Right forelimb (tissue), 1 donor: ENCODE measurements around the gene ITGA1.
A peak's percentile ranks its signal among the peaks of the same experiment; 100 is the strongest.
"Not testable (repeated sequence)": the region's sequence is repeated elsewhere in the genome, so short reads cannot be mapped to it uniquely, and the experiment has no call there.

ENCODE experiments used
- DNase-seq: peaks from one replicate; pipeline ENCODE4 v3.0.0-alpha.2; 2018

Gene ITGA1

GRCh38 chr5:52802974-52803336, 15.2 kb downstream of the ITGA1 start:
- DNase-seq, result no peak

- no peak for DNase-seq
Observed at GRCh38 chr5:52804387-52804791, 16.7 kb downstream of the ITGA1 start.

DNA sequence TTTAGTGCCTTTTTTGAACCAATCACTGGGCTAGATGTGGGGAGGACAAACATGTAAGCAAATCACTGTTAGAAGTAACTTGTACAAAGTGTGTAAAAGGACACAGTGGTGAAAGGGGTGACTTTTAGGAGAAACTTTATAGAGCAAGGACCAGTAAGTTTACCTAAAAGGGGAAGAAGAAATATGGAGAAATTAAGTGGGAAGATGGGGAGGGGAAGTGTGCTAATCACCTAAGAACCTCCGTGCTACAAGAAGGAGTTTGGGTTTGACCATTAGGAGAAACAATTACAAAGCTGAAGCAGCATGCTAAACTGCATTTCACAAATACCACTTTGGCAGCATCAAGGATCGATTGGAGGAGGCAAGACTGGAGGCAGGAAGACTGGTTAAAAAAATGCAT, 17.3 kb downstream of the ITGA1 start:
- DNase-seq, result no peak

GRCh38 chr5:52805615-52806014, 17.9 kb downstream of the ITGA1 start:
- no peak for DNase-seq

GRCh38 chr5:52807037-52807436, 19.3 kb downstream of the ITGA1 start:
- DNase-seq, result no peak

DNA sequence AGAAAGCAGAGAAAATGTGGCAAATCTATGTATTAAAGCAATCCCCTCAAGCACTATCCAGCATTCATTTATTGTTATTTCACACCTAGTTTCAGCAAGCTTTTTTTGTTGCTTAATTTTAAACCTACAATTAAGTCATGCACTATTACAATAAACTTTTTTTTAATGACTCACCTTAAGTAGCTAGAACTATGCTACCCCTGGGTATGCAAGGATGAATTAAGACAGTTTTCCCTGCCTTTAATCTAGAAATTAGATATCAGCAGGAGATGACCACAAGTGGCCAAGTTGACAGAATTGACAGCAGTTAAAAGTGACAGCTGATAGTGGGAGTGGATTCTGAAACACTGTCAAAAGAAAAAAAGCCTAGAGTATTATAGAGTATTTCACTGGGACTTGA, 20.0 kb downstream of the ITGA1 start:
- DNase-seq, result no peak

DNA sequence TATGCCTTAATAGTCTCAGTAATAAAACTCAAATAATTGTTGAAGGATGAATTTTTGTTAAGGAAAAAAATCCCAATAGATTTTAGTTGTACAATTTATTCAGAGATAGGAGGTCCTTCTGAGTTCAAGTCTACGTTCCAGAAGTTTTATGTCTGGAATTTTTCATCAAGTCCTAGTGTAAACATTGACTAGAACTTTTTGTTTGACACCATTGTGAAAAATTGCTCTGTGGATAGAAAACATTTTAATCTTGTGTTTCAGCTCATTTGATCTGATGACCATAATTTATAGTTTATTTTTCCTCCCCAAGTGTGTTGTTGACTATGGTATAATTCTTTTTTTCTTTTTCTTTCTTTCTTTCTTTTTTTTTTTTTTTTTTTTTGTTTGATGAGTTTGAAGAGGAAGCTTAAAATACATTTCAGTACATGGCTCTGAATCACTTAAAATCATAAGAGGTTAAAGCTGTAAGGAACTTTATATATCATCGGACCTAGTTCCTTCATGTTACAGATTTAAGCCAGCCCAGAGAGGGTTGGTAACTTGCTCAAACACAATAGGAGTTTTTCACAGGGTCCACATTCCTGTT, 20.7 kb downstream of the ITGA1 start:
- DNase-seq, result no peak

DNA sequence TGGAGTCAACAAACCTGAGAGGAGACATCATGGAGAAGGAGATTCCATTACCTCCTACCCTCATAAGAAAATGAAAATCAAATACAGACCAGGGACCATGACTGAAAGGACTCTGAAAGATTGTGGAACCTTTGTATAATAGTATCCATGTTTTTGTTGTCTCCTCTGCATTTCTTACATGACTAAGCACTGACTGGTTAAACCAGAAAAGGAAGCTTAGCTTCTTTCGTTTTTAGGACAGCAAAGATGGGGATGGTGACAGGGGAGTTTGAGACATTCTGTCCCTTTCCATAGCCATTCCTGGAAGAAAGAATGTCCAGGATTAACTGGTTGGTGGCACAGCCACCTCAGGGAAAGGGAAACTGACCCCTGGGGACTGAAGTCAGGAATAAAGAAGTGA, 22.2 kb downstream of the ITGA1 start:
- DNase-seq, result no peak

DNA sequence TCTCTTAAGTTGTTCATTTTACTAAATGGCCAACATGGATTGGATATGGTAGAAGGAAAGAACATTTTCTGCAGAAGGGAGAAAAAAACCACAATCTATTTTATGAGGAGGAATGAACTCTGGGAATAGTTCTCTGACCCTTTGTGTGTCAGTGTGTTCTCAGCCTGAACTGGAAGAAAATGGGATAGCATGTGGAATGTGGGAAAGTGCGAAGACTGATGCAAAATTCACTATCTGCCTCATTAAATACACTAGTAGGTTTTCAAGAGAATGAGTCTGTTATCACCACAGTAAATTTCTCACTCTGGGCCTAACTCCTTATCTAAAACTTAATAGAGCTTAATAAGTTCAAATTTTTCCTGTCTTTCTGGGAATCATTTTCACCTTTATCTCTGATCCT, 22.7 kb downstream of the ITGA1 start:
- no peak for DNase-seq

GRCh38 chr5:52811067-52811749, 23.5 kb downstream of the ITGA1 start:
- DNase-seq, result no peak

- no peak for DNase-seq
Observed at GRCh38 chr5:52814352-52815148, 26.8 kb downstream of the ITGA1 start.

- no peak for DNase-seq
Observed at GRCh38 chr5:52817818-52818217, 30.1 kb downstream of the ITGA1 start.

DNA sequence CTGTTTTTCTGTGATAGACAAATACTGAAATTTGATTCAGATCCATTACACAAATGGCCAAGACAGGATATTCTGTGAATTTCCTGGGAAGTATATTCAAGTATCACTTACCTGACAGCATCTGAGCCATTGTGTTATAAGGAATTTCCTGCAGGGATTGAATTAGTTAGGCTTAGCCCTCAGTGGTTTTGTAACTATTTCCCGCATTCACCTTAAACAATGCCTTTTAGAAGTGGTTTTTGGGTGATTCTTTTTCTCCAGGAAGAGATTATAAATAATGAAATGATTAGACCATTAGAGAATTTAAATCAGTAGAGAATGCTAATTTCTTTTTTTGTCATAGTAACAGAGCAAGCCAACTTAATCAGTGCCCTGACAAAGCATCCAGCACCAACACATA, 30.6 kb downstream of the ITGA1 start:
- no peak for DNase-seq

DNA sequence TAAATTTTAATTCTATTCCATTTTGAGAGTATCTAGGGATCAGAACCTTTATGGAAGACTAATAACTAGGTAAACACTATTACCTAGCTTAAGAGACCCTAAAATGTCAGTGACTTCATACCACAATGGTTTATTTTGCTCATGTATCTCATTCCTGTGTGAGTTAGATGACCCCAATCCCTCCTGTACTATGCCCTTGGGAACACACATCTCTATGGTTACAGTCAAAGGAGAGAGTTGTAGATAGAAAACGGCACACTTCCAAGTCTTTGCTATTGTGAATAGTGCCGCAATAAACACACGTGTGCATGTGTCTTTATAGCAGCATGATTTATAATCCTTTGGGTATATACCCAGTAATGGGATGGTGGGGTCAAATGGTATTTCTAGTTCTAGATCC, 31.1 kb downstream of the ITGA1 start:
- not testable (repeated sequence) for DNase-seq

GRCh38 chr5:52821901-52822300, 34.2 kb downstream of the ITGA1 start:
- DNase-seq, result no peak

DNA sequence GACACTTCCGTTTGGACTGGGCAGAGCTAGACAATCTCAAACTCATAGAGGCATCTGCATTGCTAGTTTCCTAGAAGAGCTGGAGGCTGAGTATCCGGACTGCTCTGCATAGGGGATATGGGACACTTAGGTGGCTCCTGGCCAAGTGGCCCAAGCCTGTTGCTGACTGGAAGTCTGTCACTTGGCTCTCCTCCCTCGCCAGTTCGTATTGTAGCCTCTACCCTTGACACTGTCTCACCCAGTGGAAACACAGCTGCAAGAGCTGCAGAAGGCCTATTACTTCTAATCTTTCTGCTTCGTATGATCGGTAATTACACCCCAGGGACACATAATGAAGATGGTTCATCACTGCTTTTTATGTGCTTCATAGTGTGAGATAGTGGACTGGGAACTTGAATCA, 34.7 kb downstream of the ITGA1 start:
- peak; percentile 57 for DNase-seq

DNA sequence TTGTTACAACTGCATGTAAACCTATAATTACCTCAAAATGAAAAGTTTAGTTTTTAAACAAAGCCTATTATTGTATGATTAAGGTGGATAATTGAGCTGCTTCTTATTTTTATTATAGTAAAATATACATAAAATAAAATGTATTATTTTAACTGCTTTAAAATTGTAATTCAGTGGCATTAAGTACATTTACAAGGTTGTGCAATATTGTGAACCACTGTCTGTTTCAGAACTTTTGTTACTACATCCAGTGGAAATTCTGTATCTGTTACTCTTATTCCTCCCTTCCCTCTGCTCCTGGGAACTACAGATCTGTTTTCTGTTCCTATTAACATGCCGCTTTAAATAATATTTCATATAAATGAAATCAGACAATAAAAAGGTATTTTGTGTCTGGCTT, 37.1 kb downstream of the ITGA1 start:
- DNase-seq, result no peak

- DNase-seq, result no peak
Observed at GRCh38 chr5:52825826-52826225, 38.1 kb downstream of the ITGA1 start.

DNA sequence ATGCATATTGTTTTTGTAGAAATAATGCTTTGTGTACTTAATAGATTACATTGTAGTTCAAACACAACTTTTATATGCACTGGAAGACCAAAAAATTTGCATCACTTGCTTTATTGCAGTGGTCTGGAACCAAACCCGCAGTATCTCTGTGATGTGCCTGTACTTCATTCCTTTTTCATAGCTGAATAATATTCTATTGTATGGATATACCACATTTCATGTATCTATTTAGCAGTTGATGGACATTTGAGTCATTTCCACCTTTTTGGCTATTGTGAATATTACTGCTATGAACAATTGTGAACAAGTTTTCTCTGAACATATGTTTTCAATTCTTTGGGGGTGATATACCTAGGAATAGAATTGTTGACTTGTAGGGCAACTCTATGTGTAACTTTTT, 40.1 kb downstream of the ITGA1 start:
- DNase-seq, result no peak

- no peak for DNase-seq
Observed at GRCh38 chr5:52829664-52830063, 41.9 kb downstream of the ITGA1 start.

DNA sequence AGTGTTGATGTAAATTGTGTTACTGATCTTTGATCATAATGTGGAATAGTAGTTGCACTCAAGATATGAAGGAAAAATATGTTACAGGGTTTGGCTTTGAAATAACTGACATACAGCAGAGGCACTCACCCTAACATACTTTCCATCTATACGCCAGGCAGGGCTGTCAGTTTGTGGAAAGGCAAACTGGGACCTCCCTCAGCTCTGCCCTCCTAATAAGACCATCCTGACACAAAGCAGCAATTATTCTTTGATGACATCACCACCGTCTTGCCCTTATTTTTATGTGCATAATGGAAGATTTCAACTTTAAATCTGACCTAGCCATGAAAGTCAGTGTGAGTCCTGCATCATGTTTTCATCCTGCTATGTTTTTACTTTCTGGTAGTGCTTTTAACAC, 42.9 kb downstream of the ITGA1 start:
- no peak for DNase-seq

DNA sequence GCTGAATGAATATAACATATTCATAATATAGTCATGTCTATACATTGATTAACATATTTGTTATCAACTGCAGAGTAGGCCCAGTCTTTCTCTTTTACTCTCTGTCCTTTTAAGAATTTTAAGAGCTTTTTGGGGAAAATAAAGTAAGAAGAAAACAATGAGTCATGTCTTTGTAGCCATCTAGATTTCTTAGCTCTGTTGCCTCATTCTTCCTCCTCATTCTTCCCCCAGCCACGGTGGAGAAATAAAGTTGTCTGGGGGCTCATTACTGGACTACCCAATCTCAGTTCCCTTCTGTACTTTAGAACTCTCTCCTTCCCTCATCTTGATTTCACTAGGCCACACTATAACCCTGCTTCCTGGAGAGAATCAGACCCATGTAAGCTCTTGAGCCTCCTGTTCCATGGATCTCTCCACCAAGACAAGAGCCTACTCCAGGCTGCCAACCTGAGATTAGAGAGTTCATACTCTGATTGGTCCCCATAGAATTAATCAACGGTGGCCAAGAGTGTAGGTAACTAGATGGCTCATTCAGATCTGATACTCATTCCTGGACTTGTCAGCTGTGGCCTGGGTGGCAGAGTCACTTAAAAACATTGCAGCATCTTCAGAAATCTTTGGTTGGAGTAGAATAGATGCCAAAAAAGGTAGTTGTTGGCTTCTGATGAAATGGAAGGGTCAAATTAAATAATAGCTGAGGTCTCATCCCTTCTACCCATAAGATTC, 44.2 kb downstream of the ITGA1 start:
- no peak for DNase-seq

- no peak for DNase-seq
Observed at GRCh38 chr5:52834320-52834719, 46.6 kb downstream of the ITGA1 start.

DNA sequence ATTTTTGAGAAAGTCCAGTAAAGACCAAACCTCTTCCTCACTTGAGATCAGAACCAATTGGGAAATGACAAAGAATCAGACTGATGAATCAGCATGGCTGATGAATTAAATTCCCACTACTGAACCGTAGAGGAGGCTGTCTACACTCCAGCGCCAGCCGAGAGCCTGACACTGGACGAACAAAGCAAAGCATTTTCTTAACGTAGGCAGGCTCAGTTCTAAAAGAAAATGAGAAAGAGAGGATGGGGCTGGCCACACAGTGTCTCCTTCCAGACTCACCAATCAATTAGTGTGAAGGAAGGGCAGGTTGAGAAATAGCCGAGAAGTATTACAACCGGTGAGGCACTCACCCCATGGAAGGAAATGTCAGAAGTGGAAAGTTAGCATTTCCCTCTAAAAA, 49.4 kb downstream of the ITGA1 start:
- no peak for DNase-seq
